MM.1S (cell line): ENCODE results near the gene DTD1.

Experiments
- CTCF ChIP-seq: fragments of 300-600 bp; sonication (generic); IDR thresholded peaks from 2 replicates; pipeline ENCODE4 v1.5.1; 2016; ENCODE audit warnings: antibody characterized with exemption, low read length, mixed read lengths
- EZH2 ChIP-seq: fragments of 300-600 bp; sonication (generic); optimal IDR thresholded peaks from 2 replicates; pipeline ENCODE3; 2017; ENCODE audit warnings: low read depth, mild to moderate bottlenecking, antibody characterized with exemption, low read length, mixed read lengths

- TF ChIP-seq CTCF: no peak
- no peak for TF ChIP-seq EZH2
Observed at GRCh38 chr20:18683839-18684238, 96.0 kb downstream of the DTD1 start.
